Stimulated activated CD8-positive, alpha-beta memory T cell treated with anti-CD3 and anti-CD28 coated beads, Interleukin-7, amount 100 ng/mL, for 4 hours (primary cell): Measurements from ENCODE around the gene USP5.
A peak's percentile ranks its signal among the peaks of the same experiment; 100 is the strongest.

Experiments
- DNase-seq, 2 donors: peaks; one replicate each; pipeline ENCODE4 v3.0.0-alpha.2; 2020; ENCODE audit warnings: low read depth in 2 of 2

The USP5 gene

GRCh38 chr12:6914246-6914946, 62.4 kb downstream of the USP5 start, which contains the start of gene ENO2:
ENO2 (plus strand) TSS chr12:6914580; CDS start chr12:6915833, 1,253 bp downstream.
- DNase-seq: peak; percentile 73 to 85

GRCh38 chr12:6914947-6915788, 63.2 kb downstream of the USP5 start:
- no peak for DNase-seq

GRCh38 chr12:6915789-6916285, 63.9 kb downstream of the USP5 start:
- no peak for DNase-seq
